Stomach (tissue), 9 donors: ENCODE measurements around the gene HSPA12A. TPM values are rescaled to one million over a fixed set of nuclear protein-coding genes. Genes with fewer than 3 reads are reported as not detected.

Experiments
- DNase-seq, 2 donors: peaks; one replicate each; pipeline versions ENCODE4 v3.0.0 to v3.0.0-alpha.2; 2013 to 2019
- H3K27ac ChIP-seq, 5 donors: fragments of 200-600 bp in 4 of 5; sonication (generic) in 4 of 5; one replicate each; pipeline ENCODE4 v1.5.1; 2013 to 2019; ENCODE audit warnings: mild to moderate bottlenecking in 1 of 5, moderate library complexity in 1 of 5
- H3K27me3 ChIP-seq, 3 donors: fragments of 200-600 bp; sonication (generic); one replicate each; pipeline ENCODE4 v1.5.1; 2017 to 2019; ENCODE audit warnings: mixed run types in 1 of 3
- H3K36me3 ChIP-seq, 4 donors: fragments of 200-600 bp; sonication (generic); 1 replicate in 3 of 4; 2 replicates in 1 of 4; pipeline ENCODE4 v1.5.1; 2016 to 2019
- H3K4me1 ChIP-seq, 4 donors: fragments of 200-600 bp; sonication (generic); one replicate each; pipeline ENCODE4 v1.5.1; 2016 to 2019
- H3K4me3 ChIP-seq, 4 donors: fragments of 200-600 bp; sonication (generic) in 3 of 4; one replicate each; pipeline ENCODE4 v1.5.1; 2016 to 2019; ENCODE audit warnings: mild to moderate bottlenecking in 1 of 4
- H3K9me3 ChIP-seq, 4 donors: fragments of 200-600 bp; sonication (generic); one replicate each; pipeline ENCODE4 v1.5.1; 2016 to 2019
- CTCF ChIP-seq, 7 experiments: fragments of 450-650 bp in 4 of 7; fragments of 200-600 bp in 3 of 7; sonication (generic) in 3 of 7; IDR thresholded peaks; one replicate each; pipeline ENCODE4 v1.5.1; 2016 to 2019; ENCODE audit warnings: antibody characterized with exemption in 7 of 7, control low read depth in 2 of 7, mild to moderate bottlenecking in 1 of 7
- EP300 ChIP-seq: sonication (generic); formaldehyde crosslinking; IDR thresholded peaks from one replicate; pipeline ENCODE4 v1.6.1; 2017; ENCODE audit warnings: antibody characterized with exemption
- POLR2A ChIP-seq, 4 donors: fragments of 450-650 bp; IDR thresholded peaks; one replicate each; pipeline ENCODE4 v1.6.1; 2016; ENCODE audit warnings: antibody characterized with exemption in 4 of 4, control low read depth in 2 of 4, mild to moderate bottlenecking in 1 of 4, moderate library complexity in 1 of 4
- POLR2AphosphoS5 ChIP-seq, 3 donors: sonication (generic); formaldehyde crosslinking; IDR thresholded peaks; one replicate each; pipeline ENCODE4 v1.6.1; 2016; ENCODE audit warnings: antibody characterized with exemption in 3 of 3
- WGBS, 5 donors: extraction: QIAGEN DNeasy Blood & Tissue Kit in 3 of 5; methylation state at CpG; one replicate each; pipeline versions ENCODE4 v1.1.5 to v1.1.7; 2013 to 2018; 5-methylcytosine and 5-hydroxymethylcytosine counted together
- intact Hi-C: fragments of 100-400 bp; cut with DNase I; formaldehyde crosslinking; loops from one replicate; pipeline ENCODE4 v1.15.1; 2023; ENCODE audit warnings: low total_unique reads
- polyA plus RNA-seq, 3 donors: library from polyadenylated mRNA; stranded (reverse); fragments of 200-250 nt; gene quantifications; one replicate each; pipeline ENCODE4 v1.2.3, GENCODE V29; 2013
- total RNA-seq, 5 donors: library from RNA; depleted of rRNA; stranded (reverse); fragments of >200 nt; gene quantifications; one replicate each; pipeline versions ENCODE4 v1.1.0 to v1.2.3, GENCODE V29; 2014 to 2016
- donor health status: healthy with polysubstance abuse.
- donor health status: Bipolar disorder and iron deficiency.
- donor health status: healthy.

The HSPA12A gene
- total and polyA plus RNA-seq, 8 donors: 2.0 to 25.5 (median 4.1) TPM

GRCh38 chr10:116733566-116733965, 8.8 kb downstream of the HSPA12A start:
- intact Hi-C loops: no loop called here
- no peak overlapping the region for H3K4me3 ChIP-seq
- TF ChIP-seq CTCF (IDR thresholded peaks at IDR 0.05) (no peak), POLR2A (IDR thresholded peaks at IDR 0.05) (no peak), POLR2AphosphoS5 (IDR thresholded peaks at IDR 0.05) (no peak), EP300 (no peak)
- no peak overlapping the region for H3K27ac ChIP-seq
- H3K9me3 ChIP-seq: no peaks in the 10 kb centered on the region
- H3K36me3 ChIP-seq: no peaks in the 10 kb centered on the region
- H3K4me1 ChIP-seq: no peaks in the 10 kb centered on the region
- 67 to 77% (median 72%) methylated on average over 4 of the region's 4 CpGs for WGBS, 5 donors
- H3K27me3 ChIP-seq: no peaks in the 10 kb centered on the region
- DNase-seq: no peak

GRCh38 chr10:116732573-116732972, 9.8 kb downstream of the HSPA12A start:
- 74 to 87% (median 78%) methylated on average over 7 to 8 of the region's 8 CpGs for WGBS, 5 donors

GRCh38 chr10:116730464-116731260, 11.7 kb downstream of the HSPA12A start:
- no peak for DNase-seq
- no peak for TF ChIP-seq CTCF (IDR thresholded peaks at IDR 0.05)
- TF ChIP-seq POLR2A (IDR thresholded peaks at IDR 0.05): no peak
- TF ChIP-seq EP300: no peak
- TF ChIP-seq POLR2AphosphoS5 (IDR thresholded peaks at IDR 0.05): no peak
- Histone ChIP-seq H3K27me3 (no peaks in the 10 kb centered on the region), H3K4me3 (no peak overlapping the region), H3K4me1 (no peaks in the 10 kb centered on the region), H3K36me3 (no peaks in the 10 kb centered on the region), H3K27ac (no peak overlapping the region), H3K9me3 (no peaks in the 10 kb centered on the region)
- 80 to 86% (median 82%) methylated on average over 13 to 14 of the region's 14 CpGs for WGBS, 5 donors
- intact Hi-C loops: no loop called here

More at GRCh38 chr10:116732573-116732972, 9.8 kb downstream of the HSPA12A start:
- Histone ChIP-seq H3K36me3 (no peaks in the 10 kb centered on the region), H3K9me3 (no peaks in the 10 kb centered on the region), H3K4me3 (no peak overlapping the region), H3K27ac (no peak overlapping the region), H3K27me3 (no peaks in the 10 kb centered on the region), H3K4me1 (no peaks in the 10 kb centered on the region)
- TF ChIP-seq POLR2AphosphoS5 (IDR thresholded peaks at IDR 0.05) (no peak), EP300 (no peak), CTCF (IDR thresholded peaks at IDR 0.05) (no peak), POLR2A (IDR thresholded peaks at IDR 0.05) (no peak)
- intact Hi-C loops: no loop called here
- DNase-seq: no peak

- no peak for DNase-seq
- 80 to 86% (median 83%) methylated on average over 3 to 7 of the region's 7 CpGs for WGBS, 5 donors
Observed at GRCh38 chr10:116729243-116729642, 13.1 kb downstream of the HSPA12A start.

More at GRCh38 chr10:116729243-116729642, 13.1 kb downstream of the HSPA12A start:
- H3K27me3 ChIP-seq: no peaks in the 10 kb centered on the region
- no peaks in the 10 kb centered on the region for H3K36me3 ChIP-seq
- no peak overlapping the region for H3K4me3 ChIP-seq
- H3K4me1 ChIP-seq: no peaks in the 10 kb centered on the region
- H3K27ac ChIP-seq: no peak overlapping the region
- TF ChIP-seq CTCF (IDR thresholded peaks at IDR 0.05) (no peak), POLR2AphosphoS5 (IDR thresholded peaks at IDR 0.05) (no peak), POLR2A (IDR thresholded peaks at IDR 0.05) (no peak), EP300 (no peak)
- intact Hi-C loops: no loop called here
- no peaks in the 10 kb centered on the region for H3K9me3 ChIP-seq
